Measurements from ENCODE around the gene KIF1B.

DNA sequence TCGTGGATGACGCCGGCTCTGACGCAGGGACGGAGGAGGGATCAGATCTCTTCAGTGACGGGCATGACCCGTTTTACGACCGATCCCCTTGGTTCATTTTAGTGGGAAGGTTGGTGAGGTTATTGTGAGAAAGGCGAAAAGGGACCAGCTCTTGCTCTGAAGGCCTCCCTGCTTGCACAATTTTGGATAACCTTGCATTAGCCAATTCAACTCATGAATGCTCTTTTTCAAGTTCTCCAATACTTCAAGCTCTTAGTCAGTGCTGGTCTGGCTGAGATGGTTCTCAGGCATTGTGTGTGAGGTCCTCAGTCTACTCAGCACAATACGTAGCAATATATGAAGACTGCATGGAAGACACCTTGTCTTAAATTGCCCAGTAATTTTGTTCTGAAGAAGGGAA, 115.9 kb downstream of the KIF1B start:
- TF ChIP-seq, protein P1, sequence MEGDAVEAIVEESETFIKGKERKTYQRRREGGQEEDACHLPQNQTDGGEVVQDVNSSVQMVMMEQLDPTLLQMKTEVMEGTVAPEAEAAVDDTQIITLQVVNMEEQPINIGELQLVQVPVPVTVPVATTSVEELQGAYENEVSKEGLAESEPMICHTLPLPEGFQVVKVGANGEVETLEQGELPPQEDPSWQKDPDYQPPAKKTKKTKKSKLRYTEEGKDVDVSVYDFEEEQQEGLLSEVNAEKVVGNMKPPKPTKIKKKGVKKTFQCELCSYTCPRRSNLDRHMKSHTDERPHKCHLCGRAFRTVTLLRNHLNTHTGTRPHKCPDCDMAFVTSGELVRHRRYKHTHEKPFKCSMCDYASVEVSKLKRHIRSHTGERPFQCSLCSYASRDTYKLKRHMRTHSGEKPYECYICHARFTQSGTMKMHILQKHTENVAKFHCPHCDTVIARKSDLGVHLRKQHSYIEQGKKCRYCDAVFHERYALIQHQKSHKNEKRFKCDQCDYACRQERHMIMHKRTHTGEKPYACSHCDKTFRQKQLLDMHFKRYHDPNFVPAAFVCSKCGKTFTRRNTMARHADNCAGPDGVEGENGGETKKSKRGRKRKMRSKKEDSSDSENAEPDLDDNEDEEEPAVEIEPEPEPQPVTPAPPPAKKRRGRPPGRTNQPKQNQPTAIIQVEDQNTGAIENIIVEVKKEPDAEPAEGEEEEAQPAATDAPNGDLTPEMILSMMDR (IDR thresholded peaks at IDR 0.05; ENCODE audit: low read length): no peak
- TF ChIP-seq EZH2 (optimal IDR thresholded peaks at IDR 0.05; ENCODE audit: low read depth, low read length): no peak

Measured in MM.1S (cell line).